PC-3 (cell line): Measurements from ENCODE around the gene CD244. TPM values are rescaled to one million over a fixed set of nuclear protein-coding genes. Genes with fewer than 3 reads are reported as not detected.

Experiments used
- ATAC-seq: fragments of 200-7000 bp; cut with Tn5 transposase; 2 replicates; pipeline ENCODE4 v1.9.1; 2020; ENCODE audit warnings: mild to moderate bottlenecking, moderate library complexity
- BruUV-seq: library from RNA; stranded (reverse); fragments of 400-500 nt; replicated peaks from 2 replicates; lab custom pipeline; 2021; lab: Mats Ljungman, UMichigan
- CTCF ChIA-PET: fragments of 300-600 bp; sonication (Branson Sonifier 250); formaldehyde crosslinking; loops from one replicate; lab custom pipeline; 2022; ENCODE audit warnings: antibody characterized with exemption; lab: Charles Lee
- POLR2A ChIA-PET: fragments of 300-600 bp; sonication (Branson Sonifier 250); formaldehyde crosslinking; loops from one replicate; lab custom pipeline; 2022; ENCODE audit warnings: antibody characterized with exemption; ENCODE audit not compliant: unreplicated experiment; lab: Charles Lee
- DNase-seq: peaks from one replicate; pipeline ENCODE4 v3.0.0-alpha.2; 2015
- H2AFZ ChIP-seq: fragments of 300-600 bp; sonication (generic); 2 replicates; pipeline ENCODE4 v1.6.0; 2016; ENCODE audit warnings: antibody characterized with exemption, low read length
- H3F3A ChIP-seq: fragments of 300-600 bp; sonication (generic); one replicate; pipeline ENCODE4 v1.6.0; 2017; ENCODE audit warnings: antibody characterized with exemption, low read length, control low read depth, mild to moderate bottlenecking; ENCODE audit not compliant: unreplicated experiment
- H3K27ac ChIP-seq: fragments of 300-600 bp; sonication (generic); 2 replicates; pipeline ENCODE4 v1.5.1; 2016; ENCODE audit warnings: mild to moderate bottlenecking, low read length
- H3K27me3 ChIP-seq: fragments of 300-600 bp; sonication (generic); 2 replicates; pipeline ENCODE4 v1.6.1; 2016; ENCODE audit warnings: low read length, mixed read lengths
- H3K36me3 ChIP-seq: fragments of 300-600 bp; sonication (generic); 2 replicates; pipeline ENCODE4 v1.6.1; 2016; ENCODE audit warnings: low read depth, mixed run types, low read length, mixed read lengths
- H3K4me1 ChIP-seq: fragments of 300-600 bp; sonication (generic); 2 replicates; pipeline ENCODE4 v1.5.1; 2016; ENCODE audit warnings: low read length; ENCODE audit not compliant: insufficient read depth
- H3K4me2 ChIP-seq: fragments of 300-600 bp; sonication (generic); 2 replicates; pipeline ENCODE4 v1.6.0; 2016; ENCODE audit warnings: low read length
- H3K4me3 ChIP-seq: fragments of 300-600 bp; sonication (generic); 2 replicates; pipeline ENCODE4 v1.5.1; 2016; ENCODE audit warnings: mild to moderate bottlenecking, low read length, mixed read lengths
- H3K79me2 ChIP-seq: fragments of 300-600 bp; sonication (generic); 2 replicates; pipeline ENCODE4 v1.6.1; 2017; ENCODE audit warnings: low read length, mixed read lengths
- H3K9ac ChIP-seq: fragments of 300-600 bp; sonication (generic); 2 replicates; pipeline ENCODE4 v1.6.0; 2016; ENCODE audit warnings: mild to moderate bottlenecking, low read length
- H3K9me2 ChIP-seq: fragments of 300-600 bp; sonication (generic); replicated peaks from 2 replicates; pipeline ENCODE4 v1.6.1; 2016; ENCODE audit warnings: mixed run types, low read length, mixed read lengths
- H3K9me3 ChIP-seq: fragments of 300-600 bp; sonication (generic); 2 replicates; pipeline ENCODE4 v1.6.1; 2016; ENCODE audit warnings: low read length, mixed read lengths
- H4K20me1 ChIP-seq: fragments of 300-600 bp; sonication (generic); 2 replicates; pipeline ENCODE4 v1.6.1; 2016; ENCODE audit warnings: low read length, mixed read lengths
- EZH2 ChIP-seq: fragments of 300-600 bp; sonication (generic); IDR thresholded peaks from one replicate; pipeline ENCODE4 v1.6.1; 2017; ENCODE audit warnings: antibody characterized with exemption, mild to moderate bottlenecking, low read length; ENCODE audit not compliant: unreplicated experiment
- EZH2phosphoT487 ChIP-seq: fragments of 300-600 bp; sonication (generic); IDR thresholded peaks from 2 replicates; pipeline ENCODE4 v1.6.1; 2018; ENCODE audit warnings: mild to moderate bottlenecking, antibody characterized with exemption, low read length, borderline replicate concordance
- intact Hi-C: fragments of 100-400 bp; cut with micrococcal nuclease; formaldehyde crosslinking; loops from 2 replicates; pipeline ENCODE4 v1.9.0; 2023
- total RNA-seq: library from RNA; depleted of rRNA; stranded (reverse); fragments of >200 nt; gene quantifications from 2 replicates; pipeline ENCODE4 v1.2.3, GENCODE V29; 2014
- TF ChIP-seq, protein P1 (sequence below): fragments of 300-600 bp; sonication (generic); conservative IDR thresholded peaks from 2 replicates; pipeline ENCODE4 v1.5.1; 2017; ENCODE audit warnings: antibody characterized with exemption, low read depth, mild to moderate bottlenecking, low read length

CD244 gene
- total RNA-seq, 1 experiment from 2014 or later = not detected

DNA sequence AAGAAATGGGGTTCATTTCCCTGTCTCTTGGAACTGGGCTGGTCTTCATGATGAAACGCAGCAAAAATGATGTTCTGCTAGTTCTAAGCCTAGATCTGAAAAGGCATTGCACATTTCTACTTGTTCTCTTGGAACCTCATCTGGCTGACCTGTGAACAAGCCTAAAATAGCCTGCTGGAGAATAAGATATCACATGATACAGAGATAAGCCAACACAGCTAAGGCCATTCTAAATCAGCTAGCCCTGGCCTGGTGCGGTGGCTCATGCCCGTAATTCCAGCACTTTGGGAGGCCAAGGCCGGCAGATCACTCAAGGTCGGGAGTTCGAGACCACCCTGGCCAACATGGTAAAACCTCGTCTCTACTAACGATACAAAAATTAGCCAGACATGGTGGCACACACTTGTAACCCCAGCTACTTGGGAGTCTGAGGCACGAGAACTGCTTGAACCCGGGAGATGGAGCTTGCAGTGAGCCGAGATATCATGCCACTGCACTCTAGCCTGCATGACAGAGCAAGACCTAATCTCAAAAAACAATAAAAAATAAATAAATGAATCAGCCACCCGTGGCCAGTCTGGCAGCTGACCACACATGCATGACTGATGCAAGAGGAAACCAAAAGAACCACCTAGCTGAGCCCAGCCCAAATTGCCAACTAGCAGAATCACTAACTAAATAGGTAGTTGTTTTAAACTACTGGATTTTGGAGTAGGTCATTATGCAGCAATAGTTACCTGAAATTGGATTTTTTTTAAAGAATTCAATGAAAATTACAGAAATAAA, 18.0 kb downstream of the CD244 start:
- no peak for ATAC-seq
- no peaks in the 10 kb centered on the region for H3K9me2 ChIP-seq
- DNase-seq = no peak
- ChIA-PET POLR2A (no interaction called here), CTCF (no interaction called here)
- no peak overlapping the region for H2AFZ ChIP-seq
- BruUV-seq = no TSS peak
- H3F3A ChIP-seq = no peaks in the 10 kb centered on the region
- no peak overlapping the region for H3K27ac ChIP-seq
- no peak overlapping the region for H3K9ac ChIP-seq
- no peaks in the 10 kb centered on the region for H3K79me2 ChIP-seq
- H3K4me2 ChIP-seq = no peak overlapping the region
- no peaks in the 10 kb centered on the region for H3K36me3 ChIP-seq
- no peaks in the 10 kb centered on the region for H3K4me1 ChIP-seq
- H4K20me1 ChIP-seq = no peaks in the 10 kb centered on the region
- H3K4me3 ChIP-seq = no peak overlapping the region
- TF ChIP-seq, protein P1, sequence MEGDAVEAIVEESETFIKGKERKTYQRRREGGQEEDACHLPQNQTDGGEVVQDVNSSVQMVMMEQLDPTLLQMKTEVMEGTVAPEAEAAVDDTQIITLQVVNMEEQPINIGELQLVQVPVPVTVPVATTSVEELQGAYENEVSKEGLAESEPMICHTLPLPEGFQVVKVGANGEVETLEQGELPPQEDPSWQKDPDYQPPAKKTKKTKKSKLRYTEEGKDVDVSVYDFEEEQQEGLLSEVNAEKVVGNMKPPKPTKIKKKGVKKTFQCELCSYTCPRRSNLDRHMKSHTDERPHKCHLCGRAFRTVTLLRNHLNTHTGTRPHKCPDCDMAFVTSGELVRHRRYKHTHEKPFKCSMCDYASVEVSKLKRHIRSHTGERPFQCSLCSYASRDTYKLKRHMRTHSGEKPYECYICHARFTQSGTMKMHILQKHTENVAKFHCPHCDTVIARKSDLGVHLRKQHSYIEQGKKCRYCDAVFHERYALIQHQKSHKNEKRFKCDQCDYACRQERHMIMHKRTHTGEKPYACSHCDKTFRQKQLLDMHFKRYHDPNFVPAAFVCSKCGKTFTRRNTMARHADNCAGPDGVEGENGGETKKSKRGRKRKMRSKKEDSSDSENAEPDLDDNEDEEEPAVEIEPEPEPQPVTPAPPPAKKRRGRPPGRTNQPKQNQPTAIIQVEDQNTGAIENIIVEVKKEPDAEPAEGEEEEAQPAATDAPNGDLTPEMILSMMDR = no peak
- no peak for TF ChIP-seq EZH2phosphoT487
- TF ChIP-seq EZH2 = no peak
- peaks cover 5% of the 10 kb centered on the region; the same call in 1 of the 2 replicates for H3K27me3 ChIP-seq
- peaks cover 12% of the 10 kb centered on the region; the same call in 1 of the 2 replicates for H3K9me3 ChIP-seq
- intact Hi-C loops = no loop called here

DNA sequence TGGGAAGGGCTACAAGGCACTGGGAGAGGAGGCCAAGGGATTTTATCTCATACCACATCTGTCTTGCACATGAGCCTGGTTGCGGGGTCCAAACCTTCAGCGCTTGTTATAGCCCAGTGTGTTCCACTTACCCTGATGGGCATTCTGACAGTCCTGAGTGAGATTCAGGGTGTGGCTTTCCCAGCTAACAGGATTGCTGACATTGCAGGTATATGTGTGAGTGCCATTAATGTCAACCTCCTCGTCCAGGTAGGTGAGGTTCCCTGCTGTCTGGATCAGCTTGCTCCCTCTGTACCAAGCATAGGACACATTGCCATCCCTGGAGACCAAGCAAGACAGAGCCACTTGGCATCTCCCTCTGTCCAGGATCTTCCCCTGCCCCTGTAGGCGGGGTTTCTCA, 21.6 kb downstream of the CD244 start:
- Histone ChIP-seq H3K9me3 (peaks cover 12% of the 10 kb centered on the region; the same call in 1 of the 2 replicates), H3K9ac (no peak overlapping the region), H3K79me2 (no peaks in the 10 kb centered on the region), H3F3A (no peaks in the 10 kb centered on the region), H3K4me1 (peaks cover 10% of the 10 kb centered on the region), H3K4me3 (no peak overlapping the region), H3K27me3 (no peaks in the 10 kb centered on the region), H3K27ac (no peak overlapping the region), H3K4me2 (no peak overlapping the region), H3K36me3 (no peaks in the 10 kb centered on the region), H2AFZ (no peak overlapping the region), H3K9me2 (no peaks in the 10 kb centered on the region), H4K20me1 (no peaks in the 10 kb centered on the region)
- ChIA-PET CTCF (interaction anchor here (0.6 kb wide), 2 partner anchors 73 to 648 kb away, joined by 3 read pairs; no protein-coding TSS in a partner anchor), POLR2A (no interaction called here)
- DNase-seq (no peak), ATAC-seq (no peak)
- intact Hi-C loops = no loop called here
- TF ChIP-seq, protein P1 = no peak
- TF ChIP-seq EZH2phosphoT487 = no peak
- TF ChIP-seq EZH2 = no peak
- no TSS peak for BruUV-seq

DNA sequence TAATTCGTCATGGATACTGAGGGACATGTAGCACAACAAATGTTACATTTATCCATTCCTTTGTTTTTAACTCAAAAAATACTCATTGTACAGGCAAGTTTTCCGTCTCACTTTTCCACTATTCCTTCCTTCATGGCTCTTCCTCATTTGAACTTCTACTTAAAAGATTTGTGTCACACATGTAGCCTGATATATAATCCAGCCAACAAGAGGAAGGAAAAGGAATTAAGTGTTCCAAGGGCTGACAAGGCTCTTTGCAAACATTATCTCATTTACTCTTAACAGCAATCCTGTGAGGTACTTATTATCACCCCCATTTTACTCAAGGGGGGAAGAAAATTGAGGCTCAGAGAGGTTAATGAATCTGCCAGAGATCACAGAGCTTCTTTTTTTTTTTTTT, 22.9 kb downstream of the CD244 start:
- Histone ChIP-seq H3F3A (no peaks in the 10 kb centered on the region), H3K4me2 (no peak overlapping the region), H3K4me3 (no peak overlapping the region), H4K20me1 (no peaks in the 10 kb centered on the region), H2AFZ (no peak overlapping the region), H3K9ac (no peak overlapping the region), H3K79me2 (no peaks in the 10 kb centered on the region), H3K9me3 (peaks cover 6% of the 10 kb centered on the region; the same call in 1 of the 2 replicates), H3K4me1 (peaks cover 10% of the 10 kb centered on the region), H3K27ac (no peak overlapping the region), H3K27me3 (no peaks in the 10 kb centered on the region), H3K36me3 (no peaks in the 10 kb centered on the region), H3K9me2 (no peaks in the 10 kb centered on the region)
- DNase-seq (no peak), ATAC-seq (no peak)
- BruUV-seq = no TSS peak
- ChIA-PET CTCF (no interaction called here), POLR2A (no interaction called here)
- TF ChIP-seq EZH2 (no peak), EZH2phosphoT487 (no peak)
- TF ChIP-seq, protein P1 = no peak
- intact Hi-C loops = no loop called here
